HepG2 (cell line): Measurements from ENCODE around the gene NARF. TPM values are rescaled to one million over a fixed set of nuclear protein-coding genes. Genes with fewer than 3 reads are reported as not detected.

Source experiments
- CBX2 ChIP-seq, 2 experiments: fragments of 200-600 bp in 1 of 2; sonication (generic); formaldehyde crosslinking in 1 of 2; IDR thresholded peaks; 2 replicates each; pipeline versions ENCODE4 v1.7.0 to v1.8.1; 2018 to 2022; ENCODE audit warnings: low read depth in 2 of 2, low read length in 1 of 2, mild to moderate bottlenecking in 1 of 2, missing genetic modification reagents in 1 of 2
- CENPT ChIP-seq: sonication (generic); formaldehyde crosslinking; IDR thresholded peaks from 2 replicates; pipeline ENCODE4 v1.8.0; 2022; ENCODE audit warnings: low read depth, mild to moderate bottlenecking, moderate library complexity, missing genetic modification reagents
- CREM ChIP-seq, 2 experiments: sonication (generic) in 1 of 2; formaldehyde crosslinking in 1 of 2; IDR thresholded peaks; 2 replicates each; pipeline versions ENCODE4 v1.4.0 to v1.6.1; 2016 to 2020; ENCODE audit warnings: antibody characterized with exemption in 1 of 2, mild to moderate bottlenecking in 1 of 2, missing genetic modification reagents in 1 of 2
- HDAC1 ChIP-seq: sonication (generic); formaldehyde crosslinking; IDR thresholded peaks from 2 replicates; pipeline ENCODE4 v1.5.1; 2020; ENCODE audit warnings: mild to moderate bottlenecking, missing genetic modification reagents
- NONO ChIP-seq, 2 experiments: fragments of 450-650 bp in 1 of 2; sonication (generic) in 1 of 2; formaldehyde crosslinking in 1 of 2; IDR thresholded peaks in 1 of 2; conservative IDR thresholded peaks in 1 of 2; 2 replicates each; pipeline versions ENCODE4 v1.6.1 to v1.8.0; 2017 to 2022; ENCODE audit warnings: mild to moderate bottlenecking in 1 of 2, missing genetic modification reagents in 1 of 2, moderate library complexity in 1 of 2
- NR1H2 ChIP-seq: sonication (generic); formaldehyde crosslinking; IDR thresholded peaks from 2 replicates; pipeline ENCODE4 v1.8.1; 2022; ENCODE audit warnings: low read depth, missing genetic modification reagents, borderline replicate concordance
- SALL2 ChIP-seq: sonication (generic); formaldehyde crosslinking; IDR thresholded peaks from 2 replicates; pipeline ENCODE4 v1.8.1; 2023; ENCODE audit warnings: mild to moderate bottlenecking, missing genetic modification reagents, inconsistent platforms
- SIN3A ChIP-seq: IDR thresholded peaks from 2 replicates; pipeline ENCODE4 v1.6.1; 2011; ENCODE audit warnings: low read depth, mild to moderate bottlenecking, control low read depth, low read length, borderline replicate concordance
- SSRP1 ChIP-seq: IDR thresholded peaks from 2 replicates; pipeline ENCODE4 v1.6.1; 2016; ENCODE audit warnings: control low read depth
- TARDBP ChIP-seq: sonication (generic); formaldehyde crosslinking; IDR thresholded peaks from 2 replicates; pipeline ENCODE4 v1.8.0; 2022; ENCODE audit warnings: mild to moderate bottlenecking, missing genetic modification reagents
- ZBTB20 ChIP-seq: sonication (generic); formaldehyde crosslinking; IDR thresholded peaks from 2 replicates; pipeline ENCODE4 v1.8.1; 2023; ENCODE audit warnings: missing genetic modification reagents, low read depth, mild to moderate bottlenecking, borderline replicate concordance
- ZFX ChIP-seq: sonication (generic); formaldehyde crosslinking; IDR thresholded peaks from 2 replicates; pipeline ENCODE4 v1.4.0; 2020; ENCODE audit warnings: mild to moderate bottlenecking, low read depth, missing genetic modification reagents, moderate library complexity
- ZNF124 ChIP-seq: sonication (generic); formaldehyde crosslinking; IDR thresholded peaks from 2 replicates; pipeline ENCODE4 v1.4.0; 2020; ENCODE audit warnings: missing genetic modification reagents
- ZNF547 ChIP-seq: sonication (generic); formaldehyde crosslinking; IDR thresholded peaks from 2 replicates; pipeline ENCODE4 v1.5.1; 2020; ENCODE audit warnings: mild to moderate bottlenecking, missing genetic modification reagents
- ZNF577 ChIP-seq: sonication (generic); formaldehyde crosslinking; IDR thresholded peaks from 2 replicates; pipeline ENCODE4 v1.4.0; 2020; ENCODE audit warnings: mild to moderate bottlenecking, low read depth, missing genetic modification reagents, borderline replicate concordance
- ZNF678 ChIP-seq: sonication (generic); formaldehyde crosslinking; IDR thresholded peaks from 2 replicates; pipeline ENCODE4 v1.4.0; 2020; ENCODE audit warnings: mild to moderate bottlenecking, missing genetic modification reagents
- ZNF691 ChIP-seq: sonication (generic); formaldehyde crosslinking; IDR thresholded peaks from 2 replicates; pipeline ENCODE4 v1.4.0; 2020; ENCODE audit warnings: missing genetic modification reagents, low read depth, mild to moderate bottlenecking, borderline replicate concordance
- polyA plus RNA-seq, 8 experiments: library from polyadenylated mRNA; depleted of rRNA in 3 of 8; stranded (reverse) in 7 of 8; unstranded in 1 of 8; fragments of >200 nt; fragmentation: Illumina TruSeq in 4 of 8; extraction: Trizol in 4 of 8; gene quantifications; 2 replicates each; pipeline versions ENCODE4 v1.2.1 to v1.2.3, GENCODE V29; 2011 to 2016; ENCODE audit warnings: low read depth in 4 of 8, missing spikeins in 1 of 8, mixed read lengths in 1 of 8; ENCODE audit not compliant: insufficient read depth in 1 of 8
- total RNA-seq, 5 experiments: library from RNA; depleted of rRNA; stranded (reverse); fragments of >200 nt; fragmentation: Illumina TruSeq; extraction: Trizol; gene quantifications; 2 replicates each; pipeline ENCODE4 v1.2.3, GENCODE V29; 2016; ENCODE audit warnings: low read depth in 1 of 5
- TF ChIP-seq, protein P1 (sequence below): sonication (generic); formaldehyde crosslinking; IDR thresholded peaks from 2 replicates; pipeline ENCODE4 v1.4.0; 2020; ENCODE audit warnings: missing genetic modification reagents
- TF ChIP-seq, protein P2 (sequence below): sonication (generic); formaldehyde crosslinking; IDR thresholded peaks from 2 replicates; pipeline ENCODE4 v1.4.0; 2020; ENCODE audit warnings: missing genetic modification reagents
- TF ChIP-seq, protein P3 (sequence below): sonication (generic); formaldehyde crosslinking; IDR thresholded peaks from 2 replicates; pipeline ENCODE4 v1.4.0; 2020; ENCODE audit warnings: missing genetic modification reagents

Gene NARF
- total and polyA plus RNA-seq, 2 of the 13 experiments (the other 11 are each of a cell fraction or from before 2014, with no cell fraction given), result 61.1 to 144 TPM

DNA sequence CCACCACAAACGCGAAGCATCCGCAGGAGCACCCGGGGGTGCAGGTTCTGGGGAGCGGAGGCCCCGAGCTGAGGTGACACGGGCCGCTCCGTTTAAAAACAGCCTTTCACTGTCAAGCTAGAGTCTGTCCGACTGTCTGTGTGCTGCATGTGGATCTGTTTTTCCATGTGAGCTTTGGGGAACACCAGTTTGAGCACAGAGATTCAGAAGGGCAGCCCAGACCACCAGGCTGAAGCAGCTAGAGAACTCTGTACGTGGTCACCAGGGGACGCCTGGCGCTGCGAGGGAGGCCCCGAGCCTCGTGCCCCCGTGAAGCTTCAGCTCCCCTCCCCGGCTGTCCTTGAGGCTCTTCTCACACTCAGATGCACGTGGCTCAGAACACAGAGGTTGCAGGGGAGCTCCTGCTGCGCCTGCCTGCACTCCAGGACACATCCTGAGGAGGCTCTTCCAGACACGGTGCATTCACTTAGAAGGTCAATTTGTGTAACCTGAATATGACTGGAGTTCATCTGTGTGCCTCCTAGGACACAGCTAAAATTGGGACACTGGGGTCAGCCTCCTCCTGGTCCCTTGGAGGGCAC is 45.3 kb downstream of the NARF start (continued):
- TF ChIP-seq ZNF577 (no peak), NR1H2 (CRISPR knock-in tag) (peak; percentile 66; the same call in 1 of the 2 replicates), ZNF547 (CRISPR knock-in tag) (peak; percentile 94), SSRP1 (CRISPR knock-in tag) (no peak), ZNF678 (CRISPR knock-in tag) (peak; percentile 90; the same call in 1 of the 2 replicates), NONO (IDR thresholded peaks at IDR 0.05) (no peak), NONO (CRISPR knock-in tag; conservative IDR thresholded peaks at IDR 0.05) (no peak), HDAC1 (CRISPR knock-in tag) (peak; percentile 37; the same call in 1 of the 2 replicates), CBX2 (IDR thresholded peaks at IDR 0.05; ENCODE audit: low read depth, low read length) (no peak), CBX2 (CRISPR knock-in tag; IDR thresholded peaks at IDR 0.05; ENCODE audit: low read depth) (no peak), TARDBP (CRISPR knock-in tag) (no peak; the same call in 1 of the 2 replicates), SIN3A (no peak), CREM (IDR thresholded peaks at IDR 0.05) (no peak), CREM (CRISPR knock-in tag; IDR thresholded peaks at IDR 0.05) (no peak), ZBTB20 (peak; percentile 86; the same call in 1 of the 2 replicates), ZNF124 (CRISPR knock-in tag) (no peak), ZFX (CRISPR knock-in tag) (peak; percentile 71), ZNF691 (CRISPR knock-in tag) (peak; percentile 59; the same call in 1 of the 2 replicates), CENPT (CRISPR knock-in tag) (peak; percentile 89), SALL2 (CRISPR knock-in tag) (0 out of 2 replicates have a peak, but pooled peaks have one; percentile 34)
- TF ChIP-seq, protein P1, sequence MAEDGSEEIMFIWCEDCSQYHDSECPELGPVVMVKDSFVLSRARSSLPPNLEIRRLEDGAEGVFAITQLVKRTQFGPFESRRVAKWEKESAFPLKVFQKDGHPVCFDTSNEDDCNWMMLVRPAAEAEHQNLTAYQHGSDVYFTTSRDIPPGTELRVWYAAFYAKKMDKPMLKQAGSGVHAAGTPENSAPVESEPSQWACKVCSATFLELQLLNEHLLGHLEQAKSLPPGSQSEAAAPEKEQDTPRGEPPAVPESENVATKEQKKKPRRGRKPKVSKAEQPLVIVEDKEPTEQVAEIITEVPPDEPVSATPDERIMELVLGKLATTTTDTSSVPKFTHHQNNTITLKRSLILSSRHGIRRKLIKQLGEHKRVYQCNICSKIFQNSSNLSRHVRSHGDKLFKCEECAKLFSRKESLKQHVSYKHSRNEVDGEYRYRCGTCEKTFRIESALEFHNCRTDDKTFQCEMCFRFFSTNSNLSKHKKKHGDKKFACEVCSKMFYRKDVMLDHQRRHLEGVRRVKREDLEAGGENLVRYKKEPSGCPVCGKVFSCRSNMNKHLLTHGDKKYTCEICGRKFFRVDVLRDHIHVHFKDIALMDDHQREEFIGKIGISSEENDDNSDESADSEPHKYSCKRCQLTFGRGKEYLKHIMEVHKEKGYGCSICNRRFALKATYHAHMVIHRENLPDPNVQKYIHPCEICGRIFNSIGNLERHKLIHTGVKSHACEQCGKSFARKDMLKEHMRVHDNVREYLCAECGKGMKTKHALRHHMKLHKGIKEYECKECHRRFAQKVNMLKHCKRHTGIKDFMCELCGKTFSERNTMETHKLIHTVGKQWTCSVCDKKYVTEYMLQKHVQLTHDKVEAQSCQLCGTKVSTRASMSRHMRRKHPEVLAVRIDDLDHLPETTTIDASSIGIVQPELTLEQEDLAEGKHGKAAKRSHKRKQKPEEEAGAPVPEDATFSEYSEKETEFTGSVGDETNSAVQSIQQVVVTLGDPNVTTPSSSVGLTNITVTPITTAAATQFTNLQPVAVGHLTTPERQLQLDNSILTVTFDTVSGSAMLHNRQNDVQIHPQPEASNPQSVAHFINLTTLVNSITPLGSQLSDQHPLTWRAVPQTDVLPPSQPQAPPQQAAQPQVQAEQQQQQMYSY (CRISPR knock-in tag), result no peak
- TF ChIP-seq, protein P2, sequence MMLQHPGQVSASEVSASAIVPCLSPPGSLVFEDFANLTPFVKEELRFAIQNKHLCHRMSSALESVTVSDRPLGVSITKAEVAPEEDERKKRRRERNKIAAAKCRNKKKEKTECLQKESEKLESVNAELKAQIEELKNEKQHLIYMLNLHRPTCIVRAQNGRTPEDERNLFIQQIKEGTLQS (CRISPR knock-in tag), result no peak
- TF ChIP-seq, protein P3, sequence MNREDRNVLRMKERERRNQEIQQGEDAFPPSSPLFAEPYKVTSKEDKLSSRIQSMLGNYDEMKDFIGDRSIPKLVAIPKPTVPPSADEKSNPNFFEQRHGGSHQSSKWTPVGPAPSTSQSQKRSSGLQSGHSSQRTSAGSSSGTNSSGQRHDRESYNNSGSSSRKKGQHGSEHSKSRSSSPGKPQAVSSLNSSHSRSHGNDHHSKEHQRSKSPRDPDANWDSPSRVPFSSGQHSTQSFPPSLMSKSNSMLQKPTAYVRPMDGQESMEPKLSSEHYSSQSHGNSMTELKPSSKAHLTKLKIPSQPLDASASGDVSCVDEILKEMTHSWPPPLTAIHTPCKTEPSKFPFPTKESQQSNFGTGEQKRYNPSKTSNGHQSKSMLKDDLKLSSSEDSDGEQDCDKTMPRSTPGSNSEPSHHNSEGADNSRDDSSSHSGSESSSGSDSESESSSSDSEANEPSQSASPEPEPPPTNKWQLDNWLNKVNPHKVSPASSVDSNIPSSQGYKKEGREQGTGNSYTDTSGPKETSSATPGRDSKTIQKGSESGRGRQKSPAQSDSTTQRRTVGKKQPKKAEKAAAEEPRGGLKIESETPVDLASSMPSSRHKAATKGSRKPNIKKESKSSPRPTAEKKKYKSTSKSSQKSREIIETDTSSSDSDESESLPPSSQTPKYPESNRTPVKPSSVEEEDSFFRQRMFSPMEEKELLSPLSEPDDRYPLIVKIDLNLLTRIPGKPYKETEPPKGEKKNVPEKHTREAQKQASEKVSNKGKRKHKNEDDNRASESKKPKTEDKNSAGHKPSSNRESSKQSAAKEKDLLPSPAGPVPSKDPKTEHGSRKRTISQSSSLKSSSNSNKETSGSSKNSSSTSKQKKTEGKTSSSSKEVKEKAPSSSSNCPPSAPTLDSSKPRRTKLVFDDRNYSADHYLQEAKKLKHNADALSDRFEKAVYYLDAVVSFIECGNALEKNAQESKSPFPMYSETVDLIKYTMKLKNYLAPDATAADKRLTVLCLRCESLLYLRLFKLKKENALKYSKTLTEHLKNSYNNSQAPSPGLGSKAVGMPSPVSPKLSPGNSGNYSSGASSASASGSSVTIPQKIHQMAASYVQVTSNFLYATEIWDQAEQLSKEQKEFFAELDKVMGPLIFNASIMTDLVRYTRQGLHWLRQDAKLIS (CRISPR knock-in tag), result no peak
